Immature natural killer cell (primary cell): ENCODE results near the gene NBPF1. TPM values are rescaled to one million over a fixed set of nuclear protein-coding genes. Genes with fewer than 3 reads are reported as not detected.
"Not testable (repeated sequence)": the region's sequence is repeated elsewhere in the genome, so short reads cannot be mapped to it uniquely, and the experiment has no call there.

Experiments
- DNase-seq, 3 donors: peaks; one replicate each; pipeline ENCODE4 v3.0.0; 2022; ENCODE audit warnings: mixed read lengths in 1 of 3
- H3K27ac Mint-ChIP-seq, 6 donors: one replicate each; pipeline ENCODE4 v1.8.0; 2020; ENCODE audit warnings: mixed read lengths in 6 of 6, mild to moderate bottlenecking in 5 of 6, inconsistent platforms in 4 of 6, moderate library complexity in 3 of 6
- H3K27me3 Mint-ChIP-seq, 3 donors: one replicate each; pipeline ENCODE4 v1.8.0; 2020 to 2021; ENCODE audit warnings: low read depth in 3 of 3, mild to moderate bottlenecking in 3 of 3, mixed read lengths in 3 of 3, moderate library complexity in 3 of 3, inconsistent platforms in 1 of 3
- H3K36me3 Mint-ChIP-seq, 3 donors: one replicate each; pipeline ENCODE4 v1.8.0; 2020; ENCODE audit warnings: mixed read lengths in 3 of 3, inconsistent platforms in 2 of 3, mild to moderate bottlenecking in 2 of 3
- H3K4me1 Mint-ChIP-seq, 2 donors: one replicate each; pipeline ENCODE4 v1.8.0; 2020; ENCODE audit warnings: inconsistent platforms in 2 of 2, mild to moderate bottlenecking in 2 of 2, mixed read lengths in 2 of 2, moderate library complexity in 1 of 2
- H3K4me3 Mint-ChIP-seq, 5 donors: one replicate each; pipeline ENCODE4 v1.8.0; 2020; ENCODE audit warnings: mild to moderate bottlenecking in 5 of 5, mixed read lengths in 5 of 5, inconsistent platforms in 3 of 5, moderate library complexity in 3 of 5
- H3K9me3 Mint-ChIP-seq, 6 donors: one replicate each; pipeline ENCODE4 v1.8.0; 2020; ENCODE audit warnings: mild to moderate bottlenecking in 6 of 6, mixed read lengths in 6 of 6, inconsistent platforms in 4 of 6, moderate library complexity in 3 of 6
- polyA plus RNA-seq, 3 donors: library from polyadenylated mRNA; unstranded; fragments of 300-500 nt; fragmentation: Illumina TruSeq; gene quantifications; one replicate each; pipeline ENCODE4 v1.2.3, GENCODE V29; 2021

Gene NBPF1
- polyA plus RNA-seq, 3 donors from 2014 or later = 4.5 to 9.1 (median 6.9) TPM

DNA sequence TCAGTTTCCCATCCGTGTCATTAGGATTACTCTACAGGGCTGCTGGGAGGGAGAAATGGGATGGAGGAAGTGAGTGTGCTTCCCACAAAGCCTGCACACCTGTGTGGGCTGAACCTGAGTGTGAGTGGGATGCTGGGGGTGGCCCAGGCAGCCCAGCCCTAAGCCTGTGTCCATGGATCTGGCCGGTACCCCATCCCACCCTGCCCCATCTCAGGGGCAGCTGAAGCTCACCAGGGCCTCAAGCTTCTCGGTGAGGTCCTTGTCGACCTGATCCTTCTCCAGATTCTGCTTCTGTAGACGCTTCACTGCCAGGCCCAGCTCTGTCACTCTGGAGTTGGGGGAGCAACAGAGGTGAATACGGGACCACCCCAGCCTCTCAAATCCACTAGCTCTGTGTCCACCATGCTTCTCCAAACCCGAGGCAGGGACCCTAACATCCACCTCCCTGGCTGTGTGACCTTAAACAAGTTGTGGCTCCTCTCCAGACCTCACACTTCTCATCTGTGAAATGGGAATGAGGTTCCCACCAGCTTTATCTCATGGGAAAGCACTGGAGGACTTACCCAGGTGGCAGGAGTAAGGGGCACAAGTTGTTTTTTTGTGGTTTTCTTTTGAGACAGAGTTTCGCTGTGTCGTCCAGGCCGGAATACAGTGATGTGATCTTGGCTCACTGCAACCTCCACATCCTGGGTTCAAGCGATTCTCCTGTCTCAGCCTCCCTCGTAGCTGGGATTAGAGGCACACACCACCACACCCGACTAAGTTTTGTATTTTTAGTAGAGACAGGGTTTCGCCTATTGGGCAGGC is 18.9 kb upstream of the NBPF1 start:
- H3K4me1 Mint-ChIP-seq, DNase-seq, H3K9me3 Mint-ChIP-seq, H3K4me3 Mint-ChIP-seq, H3K27me3 Mint-ChIP-seq: not testable (repeated sequence)
- Mint-ChIP-seq H3K27ac (peak overlapping the region in 1 of 6 donors; percentile 26), H3K36me3 (peaks cover 17 to 62% (median 19%) of the 10 kb centered on the region in 3 donors)

DNA sequence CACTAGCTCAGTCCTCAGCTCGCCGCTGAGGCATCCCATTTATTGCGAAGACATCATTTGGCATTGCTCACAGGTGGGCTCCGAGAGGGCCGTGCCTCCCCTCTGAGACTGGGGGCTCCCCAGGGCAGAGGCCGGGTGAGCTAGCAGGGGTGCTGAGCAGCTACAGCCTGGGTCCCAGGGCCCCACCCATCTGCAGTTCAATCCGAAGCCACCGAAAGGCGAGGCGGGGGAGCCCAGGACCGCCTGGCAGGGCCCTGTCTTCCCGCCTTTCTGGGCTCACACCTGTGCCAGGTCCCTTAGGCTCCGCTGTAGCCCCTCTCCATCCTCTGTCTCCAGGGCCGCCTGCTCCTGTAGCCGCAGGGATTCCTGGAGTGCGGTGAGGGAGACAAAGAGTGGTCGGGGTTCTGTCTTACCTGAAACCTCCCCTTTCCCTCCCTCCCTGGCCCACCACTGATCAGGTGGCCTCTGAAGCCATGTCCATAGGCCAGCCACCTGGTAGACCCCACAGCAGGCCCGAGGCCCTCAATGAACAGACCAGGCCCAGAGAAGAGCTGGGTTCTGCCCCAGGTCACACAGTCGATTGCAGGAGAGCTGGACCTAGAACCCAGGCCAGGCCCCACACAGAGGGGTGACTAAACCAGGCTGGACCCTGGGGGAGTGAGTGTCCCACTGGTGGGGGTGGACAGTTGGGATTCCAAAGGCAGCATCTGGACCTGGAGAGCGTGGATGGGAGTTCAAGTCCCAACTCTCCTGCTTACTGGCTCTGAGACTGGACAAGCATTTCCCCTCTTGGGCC is 18.1 kb upstream of the NBPF1 start:
- H3K27ac Mint-ChIP-seq = no peak overlapping the region
- peaks cover 17 to 66% (median 20%) of the 10 kb centered on the region in 3 donors for H3K36me3 Mint-ChIP-seq
- no peak for DNase-seq
- peaks cover 0 to 7% (median 4%) of the 10 kb centered on the region in 3 donors for H3K27me3 Mint-ChIP-seq
- H3K4me1 Mint-ChIP-seq = peaks cover 2 to 8% of the 10 kb centered on the region in 2 donors
- no peak overlapping the region for H3K4me3 Mint-ChIP-seq
- no peaks in the 10 kb centered on the region for H3K9me3 Mint-ChIP-seq

DNA sequence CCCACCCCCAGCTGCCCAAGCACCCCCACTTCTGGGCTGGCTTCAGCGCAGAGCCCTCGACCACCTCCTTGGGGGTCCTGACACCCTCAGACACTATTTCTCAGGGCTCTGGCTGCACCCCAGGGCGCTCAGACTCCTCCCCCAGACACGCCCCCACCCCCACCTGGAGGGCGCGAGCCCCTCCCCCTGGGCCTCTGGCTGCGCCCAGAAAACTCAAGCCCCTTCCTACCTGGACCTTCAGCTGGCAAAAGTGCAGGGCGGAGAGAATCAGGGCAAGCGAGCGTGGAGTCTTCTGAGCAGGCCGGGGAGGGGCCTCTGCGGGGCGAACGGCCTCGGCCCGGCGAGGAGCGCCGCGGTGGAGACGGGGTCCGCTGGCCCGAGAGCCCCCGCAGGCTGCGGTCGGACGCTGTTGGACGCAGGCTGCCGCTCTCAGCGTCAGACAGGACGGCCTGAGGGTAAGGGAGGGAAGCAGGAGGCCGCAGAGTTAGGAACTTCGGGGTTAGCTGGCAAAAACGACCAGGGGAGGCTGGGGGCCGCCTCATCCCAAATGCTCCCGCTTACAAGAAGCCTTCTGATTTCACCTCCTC is 17.4 kb upstream of the NBPF1 start:
- Mint-ChIP-seq H3K36me3 (peaks cover 24 to 73% (median 27%) of the 10 kb centered on the region in 3 donors), H3K9me3 (no peaks in the 10 kb centered on the region), H3K27ac (no peak overlapping the region)

DNA sequence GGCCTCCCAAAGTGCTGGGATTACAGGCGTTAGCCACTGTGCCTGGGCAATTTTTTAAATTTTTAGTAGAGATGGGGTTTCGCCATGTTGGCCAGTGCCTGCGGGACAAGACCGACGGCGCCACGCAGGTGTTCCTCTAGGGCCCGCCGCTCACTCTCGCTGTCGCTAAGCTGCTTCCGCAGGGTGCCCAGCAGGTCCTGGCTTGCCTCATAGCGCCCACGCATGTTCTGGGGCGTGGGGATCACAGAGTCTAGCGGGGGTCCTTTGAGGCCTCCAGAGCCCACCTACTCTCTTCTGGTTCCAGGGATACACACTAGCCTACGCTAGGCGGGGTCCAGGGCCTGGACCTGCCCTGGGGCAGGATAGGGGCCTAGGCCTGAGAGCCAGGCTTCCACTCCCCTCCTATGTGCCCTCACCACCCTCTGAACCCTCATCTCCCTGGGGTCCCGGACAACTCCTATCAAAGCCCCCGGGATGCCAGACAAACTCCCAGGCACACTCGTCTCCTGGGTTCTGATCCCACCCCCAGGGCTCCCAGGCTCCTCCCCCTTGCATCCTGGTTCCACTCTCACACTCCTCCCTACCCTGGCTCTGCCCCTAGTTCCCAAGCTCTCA is 16.7 kb upstream of the NBPF1 start:
- not testable (repeated sequence) for H3K4me1 Mint-ChIP-seq, H3K27ac Mint-ChIP-seq, H3K4me3 Mint-ChIP-seq, DNase-seq, H3K27me3 Mint-ChIP-seq, H3K9me3 Mint-ChIP-seq
- peaks cover 28 to 79% (median 34%) of the 10 kb centered on the region in 3 donors for H3K36me3 Mint-ChIP-seq

More for the DNA sequence above, 17.4 kb upstream of the NBPF1 start:
- Mint-ChIP-seq H3K4me1 (peaks cover 2 to 8% of the 10 kb centered on the region in 2 donors), H3K4me3 (no peak overlapping the region), H3K27me3 (peaks cover 0 to 8% (median 4%) of the 10 kb centered on the region in 3 donors)
- DNase-seq = no peak

DNA sequence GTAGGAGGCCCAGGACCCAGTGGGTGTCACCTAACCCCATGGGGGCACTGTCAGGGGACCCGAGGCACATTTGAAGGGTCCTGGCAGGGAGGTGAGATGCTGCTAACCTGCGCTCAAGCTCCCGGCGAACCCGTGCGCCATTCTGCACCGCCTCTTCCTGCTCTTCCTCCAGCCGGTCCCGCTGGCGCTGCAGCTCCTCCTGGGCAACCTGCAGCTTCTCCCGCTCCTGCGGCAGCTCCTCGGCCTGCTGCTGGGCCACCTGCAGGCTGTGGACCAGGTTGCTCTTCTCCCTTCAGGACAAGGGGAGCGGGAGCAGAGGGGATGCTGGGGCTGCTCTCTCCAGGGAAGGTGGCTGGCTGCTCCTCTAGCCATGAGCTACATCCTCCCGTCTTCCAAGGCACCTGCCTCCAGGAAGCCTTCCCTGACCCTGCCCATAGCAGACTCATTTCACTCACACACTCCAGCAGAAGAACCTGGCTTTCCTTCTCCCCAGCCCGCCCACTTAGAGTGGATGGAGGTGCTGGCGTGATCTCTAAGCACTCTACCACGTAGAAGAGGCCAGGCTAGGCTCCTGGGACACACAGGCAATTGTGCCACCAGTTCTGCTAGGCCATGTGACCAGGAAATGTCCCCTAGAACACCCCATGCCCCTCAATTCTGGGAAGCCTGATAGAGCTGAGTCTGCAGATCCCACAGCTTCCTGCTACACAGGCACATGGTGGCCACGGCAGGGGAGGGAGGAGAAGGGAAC is 15.2 kb upstream of the NBPF1 start:
- Mint-ChIP-seq H3K4me1 (peaks cover 0 to under 1% of the 10 kb centered on the region in 2 donors), H3K4me3 (no peak overlapping the region), H3K9me3 (no peaks in the 10 kb centered on the region), H3K27me3 (peaks cover 0 to 9% (median 4%) of the 10 kb centered on the region in 3 donors), H3K27ac (no peak overlapping the region), H3K36me3 (peaks cover 23 to 67% (median 24%) of the 10 kb centered on the region in 3 donors)
- no peak for DNase-seq

DNA sequence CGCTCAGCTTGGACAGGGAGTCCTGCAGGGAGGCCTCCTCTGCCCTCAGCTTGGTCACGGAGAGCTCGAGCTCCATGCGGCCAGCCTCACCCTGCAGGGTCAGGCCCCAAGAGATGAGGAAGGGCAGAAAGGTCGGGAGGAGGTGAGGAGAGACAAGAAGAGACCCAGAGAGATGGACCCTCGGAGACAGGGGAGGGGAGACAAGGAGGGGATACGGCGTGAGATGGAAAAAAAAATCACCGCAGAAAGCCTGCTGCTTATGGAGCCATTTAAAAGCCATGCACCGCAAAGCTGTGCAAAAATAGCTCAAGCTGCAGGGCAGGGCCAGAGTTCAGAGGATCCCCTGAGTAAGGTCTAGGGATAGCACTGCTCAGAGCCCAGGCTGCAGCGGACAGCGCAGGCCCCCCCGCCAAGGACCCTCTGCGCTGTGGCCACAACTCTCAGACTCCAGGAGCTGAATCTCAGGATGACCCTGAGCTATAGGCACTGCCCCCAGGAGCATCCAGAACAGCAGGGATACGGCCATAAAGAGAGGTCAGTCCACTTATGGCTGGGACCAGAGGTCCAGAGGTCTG is 13.1 kb upstream of the NBPF1 start:
- H3K4me3 Mint-ChIP-seq, DNase-seq, H3K27me3 Mint-ChIP-seq, H3K9me3 Mint-ChIP-seq, H3K4me1 Mint-ChIP-seq, H3K27ac Mint-ChIP-seq: not testable (repeated sequence)
- peaks cover 18 to 51% (median 23%) of the 10 kb centered on the region in 3 donors for H3K36me3 Mint-ChIP-seq

DNA sequence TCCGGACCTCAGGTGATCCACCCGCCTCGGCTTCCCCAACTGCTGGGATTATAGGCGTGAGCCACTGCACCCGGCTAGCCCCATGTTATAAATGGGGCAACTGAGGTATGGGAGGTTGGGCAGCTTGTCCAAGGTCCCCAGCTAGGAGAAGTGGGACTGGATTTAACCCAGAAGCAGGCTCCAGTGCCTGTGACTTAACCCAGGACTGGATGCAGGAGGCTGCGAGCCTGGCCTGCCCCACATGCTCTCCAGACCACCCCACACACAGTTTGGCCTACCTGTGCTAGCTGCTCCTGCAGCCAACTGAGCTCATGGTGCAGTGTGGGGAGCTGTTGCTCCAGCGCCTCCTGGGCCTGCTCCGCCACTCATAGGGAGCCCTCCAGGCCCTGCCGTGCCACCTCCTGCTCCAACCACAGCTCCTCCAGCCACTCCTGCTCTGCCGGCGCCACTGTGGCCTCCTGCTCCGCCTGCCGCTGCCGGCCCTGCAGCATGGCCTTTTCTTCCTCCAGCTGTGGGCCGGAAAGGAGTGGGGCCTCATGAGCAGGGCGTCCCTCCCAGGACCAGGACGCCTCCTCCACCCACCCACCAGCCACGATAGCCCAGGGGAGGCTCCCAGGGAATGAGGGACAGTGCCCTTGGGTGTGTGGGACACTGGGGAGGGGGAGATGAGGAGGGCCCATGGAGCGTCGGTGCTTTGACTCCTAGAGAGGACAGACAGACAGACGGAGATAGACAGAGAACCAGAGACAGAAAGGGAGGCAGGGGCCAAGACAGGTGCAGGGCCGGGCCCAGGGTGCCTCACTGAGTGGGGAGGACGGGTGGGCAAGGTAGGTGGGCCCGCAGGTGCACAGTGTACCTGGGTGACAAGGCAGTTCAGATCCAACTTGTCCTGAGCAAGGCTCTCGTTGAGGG is 12.4 kb upstream of the NBPF1 start:
- H3K27ac Mint-ChIP-seq = no peak overlapping the region
- peaks cover 0 to 8% (median 4%) of the 10 kb centered on the region in 3 donors for H3K27me3 Mint-ChIP-seq
- no peaks in the 10 kb centered on the region for H3K4me1 Mint-ChIP-seq
- H3K9me3 Mint-ChIP-seq = no peaks in the 10 kb centered on the region
- DNase-seq = no peak
- H3K36me3 Mint-ChIP-seq = peaks cover 18 to 47% (median 23%) of the 10 kb centered on the region in 3 donors
- no peak overlapping the region for H3K4me3 Mint-ChIP-seq

DNA sequence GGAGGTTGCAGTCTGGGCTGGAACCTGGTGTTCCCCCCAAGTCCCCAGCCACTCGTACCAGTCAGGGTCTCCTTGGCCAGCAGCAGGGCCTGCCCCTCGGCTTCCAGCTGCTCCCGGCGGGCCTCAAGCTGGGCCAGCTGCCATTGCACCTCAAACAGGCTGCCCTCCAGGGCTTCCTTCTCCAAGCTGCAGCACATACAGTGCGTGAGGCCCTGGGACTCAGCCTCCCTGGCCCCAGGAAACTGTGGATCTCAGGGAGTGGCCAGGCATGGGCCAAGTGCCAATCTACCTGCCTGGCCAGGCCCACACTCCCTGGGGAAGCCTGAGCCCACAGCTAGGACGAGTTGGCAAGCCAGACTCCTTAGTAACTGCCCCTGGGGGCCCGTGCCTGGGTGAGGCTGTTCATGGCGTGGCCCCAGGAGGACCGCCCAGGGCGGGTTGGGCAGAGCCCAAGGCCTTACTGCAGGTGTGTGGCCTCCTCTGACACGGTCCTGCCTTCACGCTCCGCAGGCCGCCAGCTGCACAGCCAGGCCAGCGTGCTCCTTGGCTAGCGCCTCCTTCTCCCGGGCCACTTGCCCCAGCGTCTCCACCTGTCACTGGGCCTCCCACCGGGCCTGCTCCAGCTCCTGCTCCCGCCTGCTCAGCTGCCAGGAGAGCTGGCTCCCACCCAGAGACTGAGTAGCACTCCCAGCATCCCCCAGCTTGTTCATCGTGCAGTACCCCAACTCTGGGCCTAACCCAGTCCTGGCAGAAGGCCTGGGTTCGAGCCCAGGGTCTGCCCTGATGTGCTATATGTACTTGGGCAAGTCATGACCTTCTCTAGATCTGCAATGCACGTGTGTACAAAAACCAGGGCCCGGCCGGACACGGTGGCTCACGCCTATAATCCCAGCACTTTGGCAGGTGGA is 10.7 kb upstream of the NBPF1 start:
- peaks cover 18 to 35% (median 23%) of the 10 kb centered on the region in 3 donors for H3K36me3 Mint-ChIP-seq
- H3K4me3 Mint-ChIP-seq, DNase-seq, H3K9me3 Mint-ChIP-seq, H3K4me1 Mint-ChIP-seq, H3K27me3 Mint-ChIP-seq, H3K27ac Mint-ChIP-seq: not testable (repeated sequence)

DNA sequence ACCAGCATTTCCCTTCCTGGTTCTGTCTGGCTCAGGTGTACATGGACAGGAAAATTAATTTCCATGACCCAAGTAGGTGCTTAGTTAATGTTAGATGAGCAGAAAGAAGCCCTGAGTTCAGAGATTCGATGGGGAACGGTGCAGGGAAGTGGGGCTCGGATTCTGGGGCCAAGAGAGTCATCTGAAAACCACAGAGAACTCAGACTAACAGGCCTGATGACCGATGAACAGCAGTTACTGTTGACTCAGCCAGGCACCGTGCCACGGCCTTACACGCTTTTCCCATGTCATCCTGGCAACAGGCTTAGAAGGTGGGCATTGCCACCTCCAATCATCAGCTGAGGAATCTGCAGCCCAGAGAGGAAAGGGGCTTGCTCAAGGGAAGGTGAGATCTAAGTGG is 10.0 kb upstream of the NBPF1 start:
- not testable (repeated sequence) for H3K9me3 Mint-ChIP-seq, H3K27me3 Mint-ChIP-seq, DNase-seq, H3K4me3 Mint-ChIP-seq, H3K27ac Mint-ChIP-seq, H3K4me1 Mint-ChIP-seq
- peaks cover 13 to 29% (median 17%) of the 10 kb centered on the region in 3 donors for H3K36me3 Mint-ChIP-seq

DNA sequence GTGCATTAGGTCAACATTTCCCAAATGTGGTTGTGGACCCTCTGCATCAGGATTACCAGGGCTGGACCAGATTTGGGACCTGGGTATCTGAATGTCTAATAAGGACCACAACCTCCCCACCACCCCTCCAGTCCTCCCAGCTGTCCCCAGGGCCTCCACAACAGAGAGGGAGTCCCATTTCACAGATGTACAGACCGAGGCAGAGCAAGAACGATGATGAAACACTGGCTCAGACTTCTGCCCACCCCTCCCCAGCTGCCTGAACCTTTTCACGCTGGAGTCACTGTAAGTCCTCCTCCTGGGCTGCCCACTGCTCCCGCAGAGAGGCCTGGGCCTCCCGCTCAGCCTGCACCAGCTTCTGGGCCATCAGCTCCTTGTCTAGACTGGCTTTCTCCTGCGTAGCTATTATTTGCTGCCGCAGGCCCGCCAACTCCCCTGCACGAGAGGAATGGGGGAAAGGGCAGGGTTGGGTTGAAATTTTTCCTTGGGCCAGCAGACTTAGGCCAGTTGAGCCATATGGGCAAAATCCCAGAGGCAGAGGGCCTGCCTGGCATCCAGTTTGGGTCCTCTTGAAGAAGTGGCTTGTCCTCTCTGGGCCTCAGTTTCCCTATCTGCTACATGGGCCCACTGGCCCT is 8.4 kb upstream of the NBPF1 start:
- H3K9me3 Mint-ChIP-seq, H3K4me1 Mint-ChIP-seq, H3K4me3 Mint-ChIP-seq, H3K27me3 Mint-ChIP-seq, H3K27ac Mint-ChIP-seq, DNase-seq: not testable (repeated sequence)
- peaks cover 13 to 18% (median 17%) of the 10 kb centered on the region in 3 donors for H3K36me3 Mint-ChIP-seq

DNA sequence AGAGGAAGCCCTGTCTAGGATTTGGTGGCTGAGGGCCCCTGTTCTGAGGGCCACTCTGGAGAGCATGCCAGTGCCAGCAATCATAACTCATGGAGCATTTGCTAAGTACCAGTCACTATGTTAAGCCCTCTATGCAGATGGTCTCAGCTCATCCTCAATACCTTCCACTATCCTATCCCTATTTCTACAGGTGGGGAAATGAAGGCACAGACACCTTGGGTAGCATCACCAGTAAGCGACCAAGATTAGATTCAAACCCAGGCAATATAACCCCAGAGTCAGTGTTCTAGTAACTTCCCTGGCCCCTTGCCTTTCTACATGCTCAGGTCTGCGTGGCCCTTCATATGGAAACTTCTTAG is 7.9 kb upstream of the NBPF1 start:
- H3K27ac Mint-ChIP-seq = no peak overlapping the region
- no peaks in the 10 kb centered on the region for H3K4me1 Mint-ChIP-seq
- peaks cover 0 to 3% (median 0%) of the 10 kb centered on the region in 3 donors for H3K27me3 Mint-ChIP-seq
- no peak for DNase-seq
- H3K4me3 Mint-ChIP-seq = no peak overlapping the region
- peaks cover 12 to 14% (median 14%) of the 10 kb centered on the region in 3 donors for H3K36me3 Mint-ChIP-seq
- no peaks in the 10 kb centered on the region for H3K9me3 Mint-ChIP-seq
